HepG2 (cell line): ENCODE results near the gene STN1. TPM values are rescaled to one million over a fixed set of nuclear protein-coding genes. Genes with fewer than 3 reads are reported as not detected.

Source experiments
- ATAC-seq: fragments of 200-7000 bp; cut with Tn5 transposase; 3 replicates; pipeline ENCODE4 v1.9.1; 2020; ENCODE audit warnings: mild to moderate bottlenecking, moderate library complexity
- BruUV-seq: library from RNA; stranded (reverse); fragments of 400-500 nt; replicated peaks from 2 replicates; lab custom pipeline; 2021; lab: Mats Ljungman, UMichigan
- CTCF ChIA-PET: fragments of 300-600 bp; formaldehyde crosslinking; extraction: SDS; loops from one replicate; lab custom pipeline; 2021; ENCODE audit warnings: low total read pairs, inconsistent platforms, low intra/inter-chr PET ratio; lab: Yijun Ruan, JAX
- POLR2A ChIA-PET: fragments of 350-600 bp; sonication (Branson Sonifier 250); formaldehyde crosslinking; loops from one replicate; lab custom pipeline; 2020; ENCODE audit warnings: antibody characterized with exemption, inconsistent platforms; lab: Yijun Ruan, JAX
- DNase-seq: peaks from one replicate; pipeline ENCODE4 v3.0.0-alpha.2; 2015; ENCODE audit warnings: low spot score
- FAIRE-seq: peaks from 3 replicates; lab custom pipeline; 2011; peaks lifted over from hg19 to GRCh38; lab: Jason Lieb, UNC
- H2AFZ ChIP-seq: one replicate; pipeline ENCODE4 v1.6.1; 2011; ENCODE audit warnings: low read length, inconsistent platforms
- H3K27ac ChIP-seq: fragments of 300-600 bp; 3 replicates; pipeline ENCODE4 v1.8.0; 2011; ENCODE audit warnings: mixed run types, mild to moderate bottlenecking, mixed read lengths, low read length, inconsistent platforms; ENCODE audit not compliant: insufficient read depth; ENCODE audit errors: extremely low read length
- H3K27me3 ChIP-seq, 2 experiments: fragments of 200-600 bp in 1 of 2; 2 replicates in 1 of 2; 3 replicates in 1 of 2; pipeline versions ENCODE4 v1.6.0 to v1.8.0; 2011; ENCODE audit warnings: low read length in 2 of 2, mild to moderate bottlenecking in 2 of 2, moderate library complexity in 2 of 2, inconsistent platforms in 1 of 2; ENCODE audit not compliant: insufficient read depth in 2 of 2, control insufficient read depth in 1 of 2
- H3K36me3 ChIP-seq, 2 experiments: fragments of 200-600 bp in 1 of 2; replicated peaks in 1 of 2; 2 replicates in 1 of 2; 3 replicates in 1 of 2; pipeline versions ENCODE4 v1.5.1 to v1.8.0; 2011; ENCODE audit warnings: low read length in 2 of 2, inconsistent platforms in 1 of 2; ENCODE audit not compliant: insufficient read depth in 2 of 2, control insufficient read depth in 1 of 2
- H3K4me1 ChIP-seq: 2 replicates; pipeline ENCODE4 v1.5.1; 2012; ENCODE audit warnings: low read length, inconsistent platforms; ENCODE audit not compliant: insufficient read depth
- H3K4me2 ChIP-seq: 2 replicates; pipeline ENCODE4 v1.6.0; 2011; ENCODE audit warnings: low read depth, low read length, inconsistent platforms
- H3K4me3 ChIP-seq, 3 experiments: fragments of 200-600 bp in 1 of 3; sonication (generic), shearing (Covaris generic) in 1 of 3; replicated peaks in 1 of 3; 2 replicates each; pipeline ENCODE4 v1.5.1; 2011 to 2016; ENCODE audit warnings: low read length in 3 of 3, inconsistent platforms in 2 of 3, low read depth in 2 of 3, mild to moderate bottlenecking in 2 of 3, control low read depth in 1 of 3, mixed read lengths in 1 of 3; ENCODE audit not compliant: insufficient read depth in 1 of 3
- H3K79me2 ChIP-seq: one replicate; pipeline ENCODE4 v1.6.1; 2011; ENCODE audit warnings: low read length, inconsistent platforms; ENCODE audit not compliant: insufficient read depth
- H3K9ac ChIP-seq: 2 replicates; pipeline ENCODE4 v1.6.0; 2011; ENCODE audit warnings: mild to moderate bottlenecking, low read depth, low read length, inconsistent platforms; ENCODE audit not compliant: insufficient read depth
- H3K9me3 ChIP-seq: 2 replicates; pipeline ENCODE4 v1.5.1; 2012; ENCODE audit warnings: mild to moderate bottlenecking, low read length
- H4K20me1 ChIP-seq: 2 replicates; pipeline ENCODE4 v1.6.0; 2011; ENCODE audit warnings: inconsistent platforms, mild to moderate bottlenecking, low read length, moderate library complexity; ENCODE audit not compliant: insufficient read depth
- ATF6 ChIP-seq: sonication (generic); formaldehyde crosslinking; conservative IDR thresholded peaks from 2 replicates; pipeline ENCODE4 v1.4.0; 2020; ENCODE audit warnings: missing genetic modification reagents
- ERF ChIP-seq: IDR thresholded peaks from 2 replicates; pipeline ENCODE4 v1.6.1; 2018; ENCODE audit warnings: missing biosample characterization, missing genetic modification reagents
- KLF12 ChIP-seq: sonication (generic); formaldehyde crosslinking; IDR thresholded peaks from 2 replicates; pipeline ENCODE4 v1.4.0; 2020; ENCODE audit warnings: missing genetic modification reagents, borderline replicate concordance
- NKX3-1 ChIP-seq: sonication (generic); formaldehyde crosslinking; IDR thresholded peaks from 2 replicates; pipeline ENCODE4 v1.5.0; 2020; ENCODE audit warnings: missing genetic modification reagents
- POGK ChIP-seq: sonication (generic); formaldehyde crosslinking; conservative IDR thresholded peaks from 2 replicates; pipeline ENCODE4 v1.8.0; 2022; ENCODE audit warnings: mild to moderate bottlenecking, moderate library complexity, missing genetic modification reagents
- SALL1 ChIP-seq: sonication (generic); formaldehyde crosslinking; IDR thresholded peaks from 2 replicates; pipeline ENCODE4 v1.8.0; 2022; ENCODE audit warnings: mild to moderate bottlenecking, missing genetic modification reagents
- SIX4 ChIP-seq: sonication (generic); formaldehyde crosslinking; IDR thresholded peaks from 2 replicates; pipeline ENCODE4 v1.4.0; 2020; ENCODE audit warnings: missing genetic modification reagents
- SMARCE1 ChIP-seq: fragments of 450-650 bp; IDR thresholded peaks from 2 replicates; pipeline ENCODE4 v1.6.1; 2017; ENCODE audit warnings: borderline replicate concordance
- ZFP41 ChIP-seq: sonication (generic); formaldehyde crosslinking; IDR thresholded peaks from 2 replicates; pipeline ENCODE4 v1.4.0; 2020; ENCODE audit warnings: mild to moderate bottlenecking, missing genetic modification reagents, borderline replicate concordance
- ZNF263 ChIP-seq: sonication (generic); formaldehyde crosslinking; IDR thresholded peaks from 2 replicates; pipeline ENCODE4 v1.4.0; 2020; ENCODE audit warnings: missing genetic modification reagents
- ZNF383 ChIP-seq: sonication (generic); formaldehyde crosslinking; IDR thresholded peaks from 2 replicates; pipeline ENCODE4 v1.4.0; 2020; ENCODE audit warnings: missing genetic modification reagents, mild to moderate bottlenecking, borderline replicate concordance
- ZNF552 ChIP-seq: sonication (generic); formaldehyde crosslinking; IDR thresholded peaks from 2 replicates; pipeline ENCODE4 v1.9.0; 2022; ENCODE audit warnings: missing genetic modification reagents, mild to moderate bottlenecking, borderline replicate concordance
- ZNF598 ChIP-seq: sonication (generic); formaldehyde crosslinking; IDR thresholded peaks from 2 replicates; pipeline ENCODE4 v1.5.1; 2020; ENCODE audit warnings: mild to moderate bottlenecking, missing genetic modification reagents, borderline replicate concordance
- ZNF740 ChIP-seq: sonication (generic); formaldehyde crosslinking; IDR thresholded peaks from 2 replicates; pipeline ENCODE4 v1.4.0; 2020; ENCODE audit warnings: missing genetic modification reagents
- ZNF766 ChIP-seq: sonication (generic); formaldehyde crosslinking; IDR thresholded peaks from 2 replicates; pipeline ENCODE4 v1.5.0; 2020; ENCODE audit warnings: missing genetic modification reagents, borderline replicate concordance
- ZNF781 ChIP-seq: sonication (generic); formaldehyde crosslinking; IDR thresholded peaks from 2 replicates; pipeline ENCODE4 v1.5.1; 2020; ENCODE audit warnings: borderline replicate concordance, mild to moderate bottlenecking, missing genetic modification reagents; ENCODE audit errors: not compliant biosample characterization
- ZNF784 ChIP-seq: sonication (generic); formaldehyde crosslinking; IDR thresholded peaks from 2 replicates; pipeline ENCODE4 v1.5.1; 2020; ENCODE audit warnings: missing genetic modification reagents, mild to moderate bottlenecking, borderline replicate concordance
- WGBS: methylation state at CpG from one replicate; pipeline ENCODE4 v1.1.6; 2017; ENCODE audit warnings: low lambda C conversion rate; 5-methylcytosine and 5-hydroxymethylcytosine counted together
- in situ Hi-C: cut with HindIII; loops from 2 replicates; pipeline ENCODE4 v1.10.0; 2017; ENCODE audit warnings: low pct_unique_long_range_greater_than_20kb; ENCODE audit not compliant: extremely low pct_ligation_motif_present
- intact Hi-C: fragments of 100-400 bp; cut with micrococcal nuclease; formaldehyde crosslinking; loops from one replicate; pipeline ENCODE4 v1.10.0; 2022; ENCODE audit not compliant: unreplicated experiment
- polyA plus RNA-seq, 8 experiments: library from polyadenylated mRNA; depleted of rRNA in 3 of 8; stranded (reverse) in 7 of 8; unstranded in 1 of 8; fragments of >200 nt; fragmentation: Illumina TruSeq in 4 of 8; extraction: Trizol in 4 of 8; gene quantifications; 2 replicates each; pipeline versions ENCODE4 v1.2.1 to v1.2.3, GENCODE V29; 2011 to 2016; ENCODE audit warnings: low read depth in 4 of 8, missing spikeins in 1 of 8, mixed read lengths in 1 of 8; ENCODE audit not compliant: insufficient read depth in 1 of 8
- total RNA-seq, 5 experiments: library from RNA; depleted of rRNA; stranded (reverse); fragments of >200 nt; fragmentation: Illumina TruSeq; extraction: Trizol; gene quantifications; 2 replicates each; pipeline ENCODE4 v1.2.3, GENCODE V29; 2016; ENCODE audit warnings: low read depth in 1 of 5

Gene STN1
- total and polyA plus RNA-seq, 2 of the 13 experiments (the other 11 are each of a cell fraction or from before 2014, with no cell fraction given) = 17.6 to 22.7 TPM

GRCh38 chr10:103923502-103923901, 5.5 kb upstream of the STN1 start:
- Histone ChIP-seq H3K9ac (no peak overlapping the region), H3K27ac (no peak overlapping the region), H3K4me3 (no peak overlapping the region), H3K27me3 (no peaks in the 10 kb centered on the region; a peak in 1 of 5 replicates), H3K9me3 (no peaks in the 10 kb centered on the region), H3K4me1 (peaks cover 52% of the 10 kb centered on the region), H3K36me3 (no peaks in the 10 kb centered on the region), H4K20me1 (no peaks in the 10 kb centered on the region), H3K4me2 (no peak overlapping the region), H3K79me2 (no peaks in the 10 kb centered on the region), H2AFZ (no peak overlapping the region)
- in situ Hi-C loops (no loop called here), intact Hi-C loops (no loop called here)
- ChIA-PET CTCF (no interaction called here), POLR2A (no interaction called here)
- DNase-seq (peak; percentile 37), ATAC-seq (no peak), FAIRE-seq (no peak)
- TF ChIP-seq ZNF781 (CRISPR knock-in tag) (no peak), POGK (CRISPR knock-in tag) (no peak), NKX3-1 (no peak), ZNF383 (CRISPR knock-in tag) (no peak), ZNF552 (no peak), ZNF784 (no peak), ERF (CRISPR knock-in tag) (no peak), SMARCE1 (no peak), KLF12 (CRISPR knock-in tag) (no peak), ATF6 (CRISPR knock-in tag) (no peak), ZNF766 (CRISPR knock-in tag) (no peak), ZNF598 (CRISPR knock-in tag) (no peak), SALL1 (CRISPR knock-in tag) (no peak), ZNF740 (CRISPR knock-in tag) (no peak), SIX4 (CRISPR knock-in tag) (no peak), ZFP41 (CRISPR knock-in tag) (no peak), ZNF263 (CRISPR knock-in tag) (no peak)
- WGBS = under 1% methylated on average over 3 of the region's 3 CpGs
- BruUV-seq = no TSS peak
